Measurements from ENCODE around the gene IQCB1.
"Not testable (repeated sequence)": the region's sequence is repeated elsewhere in the genome, so short reads cannot be mapped to it uniquely, and the experiment has no call there.

IQCB1 gene

GRCh38 chr3:121743106-121743505, 91.8 kb downstream of the IQCB1 start:
- not testable (repeated sequence) for DNase-seq

GRCh38 chr3:121740896-121741295, 94.0 kb downstream of the IQCB1 start:
- DNase-seq = no peak

DNA sequence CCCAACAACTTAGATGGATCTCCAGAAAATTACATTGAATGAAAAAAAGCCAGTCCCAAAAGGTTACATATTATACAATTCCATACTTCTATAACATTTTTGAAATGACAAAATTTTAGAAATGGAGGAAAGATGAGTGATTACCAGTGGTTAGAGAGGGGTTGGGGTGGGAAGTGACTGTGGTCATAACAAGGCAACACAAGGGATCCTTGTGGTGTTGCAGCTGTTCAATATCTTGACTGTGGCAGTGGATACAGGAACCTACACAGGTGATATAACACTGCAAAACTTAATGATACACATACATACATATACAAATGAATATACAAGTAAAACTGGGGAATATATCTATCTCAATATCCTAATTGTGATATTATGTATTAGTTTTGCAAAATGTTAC, 95.0 kb downstream of the IQCB1 start:
- no peak for DNase-seq

- DNase-seq = no peak
These were observed 97.2 kb downstream of the IQCB1 start for GRCh38 chr3:121737644-121738043.

DNA sequence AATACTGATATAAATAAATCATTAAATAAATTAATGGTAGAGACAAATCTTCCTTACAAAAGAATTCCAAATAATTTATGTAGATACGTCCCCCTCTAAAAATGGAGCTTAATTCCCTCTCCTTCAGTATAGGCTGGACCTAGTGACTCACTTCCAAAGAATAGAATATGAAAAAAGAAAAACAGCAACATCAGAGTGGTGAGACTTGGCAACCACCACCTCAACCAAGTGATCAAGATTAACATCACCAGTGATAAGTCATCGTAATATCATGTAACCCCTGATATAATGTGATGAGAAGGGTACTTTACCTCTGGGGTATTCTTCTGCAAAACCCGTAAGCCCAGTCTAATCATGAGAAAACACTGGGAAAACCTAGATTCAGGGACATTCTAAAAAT, 98.7 kb downstream of the IQCB1 start:
- DNase-seq = no peak

DNA sequence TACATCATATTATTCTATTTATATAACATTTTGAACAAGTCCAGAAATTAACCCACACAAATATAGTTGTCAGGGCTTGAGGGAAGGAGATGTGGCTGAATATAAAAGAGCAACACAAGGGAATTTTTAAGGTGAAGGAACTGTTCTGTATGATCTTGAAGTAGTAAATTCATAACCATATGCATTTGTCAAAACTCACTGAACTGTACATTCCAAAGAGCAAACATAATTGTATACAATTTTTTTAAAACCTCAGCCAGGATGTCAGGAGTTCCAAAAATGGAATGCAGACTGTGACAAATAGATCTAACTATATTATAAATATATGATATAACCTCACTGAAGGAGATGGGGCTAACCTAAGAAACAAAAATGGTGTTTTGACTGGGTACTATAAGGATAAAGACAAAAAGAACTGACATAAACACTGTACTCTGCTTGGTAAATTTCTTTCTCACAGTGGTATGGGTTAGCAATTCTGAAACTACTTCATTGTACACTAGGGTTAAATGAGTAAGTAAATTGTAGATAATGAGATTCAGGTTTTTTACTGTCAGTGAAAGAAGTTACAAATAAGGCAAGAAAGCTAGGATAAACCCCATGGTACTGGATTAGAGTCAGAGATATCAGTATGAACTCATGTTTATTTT, 99.7 kb downstream of the IQCB1 start:
- no peak for DNase-seq

DNA sequence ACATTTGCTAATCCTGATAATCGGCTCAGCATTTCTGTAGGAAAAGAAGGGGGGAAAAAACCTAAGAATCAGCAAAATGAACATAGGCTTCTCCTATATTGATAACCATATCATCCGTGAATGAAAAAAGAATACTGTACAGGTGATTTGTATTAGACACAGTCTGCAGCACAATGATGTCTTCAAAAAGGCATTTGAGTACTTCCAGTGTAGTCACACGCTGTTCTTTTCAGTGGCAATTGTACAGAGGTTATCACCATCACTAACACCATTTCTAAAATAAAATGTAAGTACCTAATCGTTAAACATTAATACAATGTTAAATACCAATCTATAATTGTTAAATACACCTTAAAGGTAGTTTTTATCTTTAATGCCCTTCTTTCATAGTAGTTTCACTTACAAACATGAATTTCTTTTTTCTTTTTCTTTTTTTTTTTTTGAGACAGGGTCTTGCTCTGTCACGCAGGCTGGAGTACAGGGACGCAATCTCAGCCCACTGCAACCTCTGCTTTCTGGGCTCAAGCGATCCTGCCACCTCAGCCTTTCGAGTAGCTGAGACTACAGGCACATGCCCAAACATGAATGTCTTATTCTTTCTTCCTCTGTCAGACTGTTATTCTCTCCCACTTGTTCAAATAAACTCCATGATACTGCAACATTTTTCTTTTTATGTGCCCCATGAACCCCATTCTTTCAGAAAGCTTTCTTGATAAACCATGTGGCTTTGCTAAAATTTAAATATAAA, 103.7 kb downstream of the IQCB1 start:
- no peak for DNase-seq

GRCh38 chr3:121724130-121724529, 110.7 kb downstream of the IQCB1 start:
- DNase-seq = no peak

DNA sequence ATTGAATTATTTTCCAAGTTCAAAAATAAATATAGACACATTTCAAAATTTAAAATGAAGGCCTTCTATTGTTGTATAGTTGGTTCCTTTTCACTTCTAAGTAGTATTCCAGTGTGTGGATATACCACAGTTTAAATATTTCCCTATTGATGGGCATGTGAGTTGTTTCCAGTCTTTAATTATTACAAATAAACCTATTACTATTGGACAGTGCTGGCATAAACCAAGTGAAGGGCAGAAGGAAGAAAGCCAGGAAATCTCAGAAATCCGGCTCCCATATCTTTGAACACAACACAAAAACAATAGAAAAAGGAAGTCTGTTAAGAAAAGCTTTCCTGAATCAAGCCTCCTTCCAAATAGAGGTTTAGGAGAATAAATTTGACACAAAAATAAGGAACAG, 111.4 kb downstream of the IQCB1 start:
- DNase-seq = no peak

GRCh38 chr3:121722411-121722810, 112.4 kb downstream of the IQCB1 start:
- no peak for DNase-seq

GRCh38 chr3:121720163-121720562, 114.7 kb downstream of the IQCB1 start:
- no peak for DNase-seq

All from cortex of kidney (tissue), 1 donor.